GM12892 (cell line): ENCODE results near the gene SLC7A10.

Experiments used
- POLR2A ChIP-seq: IDR thresholded peaks from 2 replicates; pipeline ENCODE4 v1.6.1; 2011; ENCODE audit warnings: low read depth, low read length, control low read depth
- POLR2AphosphoS5 ChIP-seq: IDR thresholded peaks from 2 replicates; pipeline ENCODE4 v1.6.1; 2011; ENCODE audit warnings: low read depth, low read length, control low read depth
- TAF1 ChIP-seq: IDR thresholded peaks from 2 replicates; pipeline ENCODE4 v1.6.1; 2011; ENCODE audit warnings: low read depth, mild to moderate bottlenecking, control low read depth, low read length, borderline replicate concordance

GRCh38 chr19:33248954-33249613, 23.4 kb upstream of the SLC7A10 start:
- TF ChIP-seq TAF1: no peak
- TF ChIP-seq POLR2AphosphoS5: no peak
- TF ChIP-seq POLR2A: no peak
